ENCODE data around the gene GPX4. TPM values are rescaled to one million over a fixed set of nuclear protein-coding genes. Genes with fewer than 3 reads are reported as not detected.
A peak's percentile ranks its signal among the peaks of the same experiment; 100 is the strongest.

The GPX4 gene
- total and polyA plus RNA-seq, 9 of the 15 experiments (the other 6 are each of a cell fraction or from before 2014, with no cell fraction given), result 61.4 to 661 (median 349) TPM

GRCh38 chr19:1063909-1064660, 39.7 kb upstream of the GPX4 start (continued):
- TF ChIP-seq TEAD1 (CRISPR knock-in tag; IDR thresholded peaks at IDR 0.05) (no peak), ZNF274 (IDR thresholded peaks at IDR 0.05; ENCODE audit: borderline replicate concordance, low read depth, low read length) (no peak), PRPF4 (IDR thresholded peaks at IDR 0.05; ENCODE audit: insufficient read depth, low read depth, low read length, poor library complexity, severe bottlenecking) (no peak), POLR2G (IDR thresholded peaks at IDR 0.05; ENCODE audit: low read depth, low read length) (peak; percentile 81), HNRNPL (IDR thresholded peaks at IDR 0.05; ENCODE audit: low read depth, low read length) (no peak)
- TF ChIP-seq, protein P1, sequence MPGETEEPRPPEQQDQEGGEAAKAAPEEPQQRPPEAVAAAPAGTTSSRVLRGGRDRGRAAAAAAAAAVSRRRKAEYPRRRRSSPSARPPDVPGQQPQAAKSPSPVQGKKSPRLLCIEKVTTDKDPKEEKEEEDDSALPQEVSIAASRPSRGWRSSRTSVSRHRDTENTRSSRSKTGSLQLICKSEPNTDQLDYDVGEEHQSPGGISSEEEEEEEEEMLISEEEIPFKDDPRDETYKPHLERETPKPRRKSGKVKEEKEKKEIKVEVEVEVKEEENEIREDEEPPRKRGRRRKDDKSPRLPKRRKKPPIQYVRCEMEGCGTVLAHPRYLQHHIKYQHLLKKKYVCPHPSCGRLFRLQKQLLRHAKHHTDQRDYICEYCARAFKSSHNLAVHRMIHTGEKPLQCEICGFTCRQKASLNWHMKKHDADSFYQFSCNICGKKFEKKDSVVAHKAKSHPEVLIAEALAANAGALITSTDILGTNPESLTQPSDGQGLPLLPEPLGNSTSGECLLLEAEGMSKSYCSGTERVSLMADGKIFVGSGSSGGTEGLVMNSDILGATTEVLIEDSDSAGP (CRISPR knock-in tag; IDR thresholded peaks at IDR 0.05), result no peak
- TF ChIP-seq, protein P2, sequence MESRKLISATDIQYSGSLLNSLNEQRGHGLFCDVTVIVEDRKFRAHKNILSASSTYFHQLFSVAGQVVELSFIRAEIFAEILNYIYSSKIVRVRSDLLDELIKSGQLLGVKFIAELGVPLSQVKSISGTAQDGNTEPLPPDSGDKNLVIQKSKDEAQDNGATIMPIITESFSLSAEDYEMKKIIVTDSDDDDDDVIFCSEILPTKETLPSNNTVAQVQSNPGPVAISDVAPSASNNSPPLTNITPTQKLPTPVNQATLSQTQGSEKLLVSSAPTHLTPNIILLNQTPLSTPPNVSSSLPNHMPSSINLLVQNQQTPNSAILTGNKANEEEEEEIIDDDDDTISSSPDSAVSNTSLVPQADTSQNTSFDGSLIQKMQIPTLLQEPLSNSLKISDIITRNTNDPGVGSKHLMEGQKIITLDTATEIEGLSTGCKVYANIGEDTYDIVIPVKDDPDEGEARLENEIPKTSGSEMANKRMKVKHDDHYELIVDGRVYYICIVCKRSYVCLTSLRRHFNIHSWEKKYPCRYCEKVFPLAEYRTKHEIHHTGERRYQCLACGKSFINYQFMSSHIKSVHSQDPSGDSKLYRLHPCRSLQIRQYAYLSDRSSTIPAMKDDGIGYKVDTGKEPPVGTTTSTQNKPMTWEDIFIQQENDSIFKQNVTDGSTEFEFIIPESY (CRISPR knock-in tag; IDR thresholded peaks at IDR 0.05), result peak; percentile 61
